Epithelial cell of proximal tubule (primary cell): Measurements from ENCODE around the gene ZMPSTE24. TPM values are rescaled to one million over a fixed set of nuclear protein-coding genes. Genes with fewer than 3 reads are reported as not detected.

Source experiments
- DNase-seq: peaks from one replicate; pipeline ENCODE4 v3.0.0-alpha.2; 2011; ENCODE audit warnings: low read depth
- H3K4me3 ChIP-seq: 2 replicates; pipeline ENCODE4 v1.5.1; 2011; ENCODE audit warnings: low read depth, mild to moderate bottlenecking, low read length
- CTCF ChIP-seq: conservative IDR thresholded peaks from 2 replicates; pipeline ENCODE4 v1.5.1; 2012; ENCODE audit warnings: low read depth, mild to moderate bottlenecking, low read length
- total RNA-seq: library from RNA; depleted of rRNA; stranded (reverse); fragments of >200 nt; gene quantifications from 2 replicates; pipeline ENCODE4 v1.2.3, GENCODE V29; 2015

The ZMPSTE24 gene
- total RNA-seq, 1 donor from 2014 or later: 28.1 TPM

GRCh38 chr1:40299366-40300248 lies 41.6 kb downstream of the ZMPSTE24 start:
- DNase-seq: no peak
- H3K4me3 ChIP-seq: no peak overlapping the region

DNA sequence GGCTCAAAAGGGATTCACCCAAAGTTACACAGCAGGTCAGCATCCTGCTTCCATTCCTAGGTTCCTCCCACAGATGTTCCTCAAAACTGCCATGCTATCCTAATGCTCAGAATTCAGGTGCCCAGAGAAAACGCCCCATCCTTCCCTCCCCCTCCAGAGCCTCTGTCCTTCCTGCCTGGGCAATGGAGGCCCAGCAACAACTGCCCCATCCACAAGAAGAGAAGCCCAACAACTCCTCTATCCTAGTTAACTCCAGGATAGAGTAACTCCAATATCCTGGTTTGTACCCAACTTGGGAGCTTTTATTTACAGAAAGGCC lies 42.2 kb downstream of the ZMPSTE24 start:
- no peak for DNase-seq
- no peak for TF ChIP-seq CTCF
- no peak overlapping the region for H3K4me3 ChIP-seq

More at GRCh38 chr1:40299366-40300248, 41.6 kb downstream of the ZMPSTE24 start:
- no peak for TF ChIP-seq CTCF

DNA sequence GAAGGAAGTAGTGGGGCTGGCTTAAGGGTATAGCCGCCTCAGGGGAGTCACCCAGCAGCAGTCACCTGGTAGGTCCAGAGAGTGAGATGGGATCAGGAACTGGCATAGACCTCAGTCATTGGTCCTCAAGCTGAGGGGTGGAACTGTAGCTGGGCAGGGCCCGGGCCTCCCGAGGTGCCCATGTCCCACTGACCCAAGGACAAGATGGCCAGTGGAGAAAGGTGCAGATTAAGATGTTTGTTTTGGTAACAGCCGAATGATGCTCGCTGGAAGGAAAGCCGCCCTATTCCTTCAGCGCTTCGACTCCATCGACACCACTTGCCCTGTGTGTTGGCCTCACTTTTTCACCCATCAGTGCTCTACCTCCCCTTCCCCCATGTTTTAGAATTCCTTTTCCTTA lies 42.6 kb downstream of the ZMPSTE24 start:
- H3K4me3 ChIP-seq: no peak overlapping the region
- no peak for TF ChIP-seq CTCF
- no peak for DNase-seq

GRCh38 chr1:40301066-40301465 lies 43.0 kb downstream of the ZMPSTE24 start:
- TF ChIP-seq CTCF: no peak

DNA sequence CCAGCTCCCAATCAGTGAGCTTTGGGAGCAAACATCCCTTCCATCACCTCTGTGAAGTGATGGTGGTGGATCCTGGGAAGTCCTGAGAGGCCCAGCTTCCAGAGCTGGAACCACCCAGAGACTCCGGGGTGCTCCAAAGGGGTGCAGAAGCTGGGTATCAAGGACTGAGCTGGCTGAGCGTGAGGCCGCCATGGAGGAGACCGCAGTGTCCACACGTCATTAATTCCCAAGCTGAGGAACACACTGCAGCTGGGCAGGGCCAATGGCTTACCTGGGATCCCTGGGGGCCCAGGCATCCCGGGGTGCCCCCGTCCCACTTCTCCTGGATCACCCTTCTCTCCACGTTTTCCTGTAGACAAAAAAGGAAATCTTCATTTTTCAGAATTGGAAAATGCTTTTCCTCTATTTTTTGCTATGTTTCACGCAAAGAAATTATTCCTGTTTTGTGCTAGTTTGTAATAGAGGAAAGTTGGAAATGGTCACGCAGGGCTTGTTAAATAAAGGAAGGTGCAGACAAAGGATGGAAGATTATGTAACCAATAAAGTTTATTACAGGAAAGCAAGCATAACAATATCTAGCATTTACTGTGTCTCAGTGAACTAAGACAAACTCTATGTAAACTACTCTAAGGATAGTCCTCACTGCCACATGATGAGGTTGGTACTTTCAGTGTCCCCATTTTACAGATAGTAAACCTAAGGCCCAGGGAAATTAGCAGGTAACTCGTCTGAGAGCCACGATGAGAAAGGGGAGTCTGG lies 43.7 kb downstream of the ZMPSTE24 start:
- no peak for TF ChIP-seq CTCF
- no peak overlapping the region for H3K4me3 ChIP-seq
- DNase-seq: no peak

More at GRCh38 chr1:40301066-40301465, 43.0 kb downstream of the ZMPSTE24 start:
- no peak for DNase-seq
- no peak overlapping the region for H3K4me3 ChIP-seq

DNA sequence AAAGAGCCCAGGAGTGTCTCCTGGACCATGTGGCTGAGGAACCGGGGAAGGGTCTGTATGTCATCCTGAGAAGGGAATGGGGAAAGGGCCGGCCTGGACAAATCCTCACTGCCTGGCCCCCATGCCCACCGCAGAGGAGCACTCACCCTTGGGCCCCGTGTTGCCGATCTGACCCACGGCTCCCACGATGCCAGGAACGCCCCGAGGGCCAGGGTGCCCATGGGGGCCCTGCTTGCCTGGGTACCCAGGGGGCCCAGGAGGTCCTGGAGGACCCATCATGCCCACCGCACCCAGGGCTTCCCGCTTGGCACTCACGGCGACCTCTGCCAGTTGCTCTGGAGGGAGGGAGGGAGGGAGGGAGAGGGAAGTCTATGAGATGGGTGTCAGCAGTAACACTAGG lies 44.4 kb downstream of the ZMPSTE24 start:
- DNase-seq: no peak
- no peak overlapping the region for H3K4me3 ChIP-seq
- no peak for TF ChIP-seq CTCF
